ENCODE measurements around the gene KCTD2.
A peak's percentile ranks its signal among the peaks of the same experiment; 100 is the strongest.

Gene KCTD2

GRCh38 chr17:75094871-75095399 is 47.9 kb downstream of the KCTD2 start:
- H3K4me1 ChIP-seq (ENCODE audit: control insufficient read depth, low read depth, low read length) = peaks cover 3% of the 10 kb centered on the region
- no peak overlapping the region for H3K4me3 ChIP-seq (ENCODE audit: low read length)
- no peaks in the 10 kb centered on the region for H3K27me3 ChIP-seq (ENCODE audit: control insufficient read depth, insufficient read depth, low read length)
- no peaks in the 10 kb centered on the region for H3K9me3 ChIP-seq (ENCODE audit: control insufficient read depth, low read depth, low read length)
- no peak overlapping the region for H3K27ac ChIP-seq (ENCODE audit: low read length)
- no peak overlapping the region for H3K9ac ChIP-seq (ENCODE audit: low read length)
- peaks cover under 1% of the 10 kb centered on the region for H3K36me3 ChIP-seq (ENCODE audit: control insufficient read depth, low read depth, low read length)

DNA sequence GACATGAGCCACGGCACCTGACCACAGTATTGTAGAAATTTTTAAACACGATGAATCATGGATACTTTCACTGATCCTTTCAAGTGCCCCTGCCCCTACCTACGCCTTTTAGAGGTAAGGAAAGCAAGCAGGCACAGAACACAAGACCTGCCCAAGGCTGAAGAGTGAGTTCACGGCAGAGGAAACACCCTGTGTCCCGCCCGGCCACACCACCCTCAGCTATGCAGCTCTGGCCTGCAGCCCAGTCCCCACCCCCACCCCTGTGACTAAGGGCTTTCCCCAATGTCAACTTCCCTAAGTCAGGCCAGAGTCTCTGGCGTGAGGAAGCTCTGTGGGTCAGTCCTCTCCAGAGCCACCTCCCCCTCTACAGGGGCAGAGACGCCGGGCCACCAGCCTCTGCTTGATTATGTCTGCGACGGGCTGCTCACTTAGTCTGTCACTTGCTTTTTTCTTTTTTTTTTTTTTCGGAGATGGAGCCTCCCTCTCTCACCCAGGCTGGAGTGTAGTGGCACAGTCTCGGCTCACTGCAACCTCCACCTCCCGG is 49.1 kb downstream of the KCTD2 start:
- Histone ChIP-seq H3K27me3 (ENCODE audit: control insufficient read depth, insufficient read depth, low read length) (no peaks in the 10 kb centered on the region), H3K9me3 (ENCODE audit: control insufficient read depth, low read depth, low read length) (no peaks in the 10 kb centered on the region), H3K4me3 (ENCODE audit: low read length) (no peak overlapping the region), H3K9ac (ENCODE audit: low read length) (no peak overlapping the region), H3K27ac (ENCODE audit: low read length) (no peak overlapping the region), H3K36me3 (ENCODE audit: control insufficient read depth, low read depth, low read length) (peaks cover 7% of the 10 kb centered on the region), H3K4me1 (ENCODE audit: control insufficient read depth, low read depth, low read length) (no peaks in the 10 kb centered on the region)

- no peaks in the 10 kb centered on the region for H3K9me3 ChIP-seq (ENCODE audit: control insufficient read depth, low read depth, low read length)
- H3K27me3 ChIP-seq (ENCODE audit: control insufficient read depth, insufficient read depth, low read length) = no peaks in the 10 kb centered on the region
- H3K9ac ChIP-seq (ENCODE audit: low read length) = no peak overlapping the region
- H3K4me3 ChIP-seq (ENCODE audit: low read length) = no peak overlapping the region
- H3K27ac ChIP-seq (ENCODE audit: low read length) = no peak overlapping the region
- peaks cover 7% of the 10 kb centered on the region for H3K36me3 ChIP-seq (ENCODE audit: control insufficient read depth, low read depth, low read length)
- no peaks in the 10 kb centered on the region for H3K4me1 ChIP-seq (ENCODE audit: control insufficient read depth, low read depth, low read length)
These were observed 50.8 kb downstream of the KCTD2 start for GRCh38 chr17:75097865-75098264.

- Histone ChIP-seq H3K27me3 (ENCODE audit: control insufficient read depth, insufficient read depth, low read length) (no peaks in the 10 kb centered on the region), H3K4me1 (ENCODE audit: control insufficient read depth, low read depth, low read length) (no peaks in the 10 kb centered on the region), H3K27ac (ENCODE audit: low read length) (no peak overlapping the region), H3K36me3 (ENCODE audit: control insufficient read depth, low read depth, low read length) (peaks cover 7% of the 10 kb centered on the region), H3K9ac (ENCODE audit: low read length) (no peak overlapping the region), H3K4me3 (ENCODE audit: low read length) (no peak overlapping the region), H3K9me3 (ENCODE audit: control insufficient read depth, low read depth, low read length) (no peaks in the 10 kb centered on the region)
These were observed 51.8 kb downstream of the KCTD2 start for GRCh38 chr17:75098861-75099260.

GRCh38 chr17:75099881-75100595 is 53.0 kb downstream of the KCTD2 start:
- H3K9ac ChIP-seq (ENCODE audit: low read length) = no peak overlapping the region
- H3K27ac ChIP-seq (ENCODE audit: low read length) = no peak overlapping the region
- H3K9me3 ChIP-seq (ENCODE audit: control insufficient read depth, low read depth, low read length) = no peaks in the 10 kb centered on the region
- H3K4me1 ChIP-seq (ENCODE audit: control insufficient read depth, low read depth, low read length) = no peaks in the 10 kb centered on the region
- no peak overlapping the region for H3K4me3 ChIP-seq (ENCODE audit: low read length)
- H3K27me3 ChIP-seq (ENCODE audit: control insufficient read depth, insufficient read depth, low read length) = no peaks in the 10 kb centered on the region
- peaks cover 7% of the 10 kb centered on the region for H3K36me3 ChIP-seq (ENCODE audit: control insufficient read depth, low read depth, low read length)

- Histone ChIP-seq H3K27me3 (ENCODE audit: control insufficient read depth, insufficient read depth, low read length) (no peaks in the 10 kb centered on the region), H3K4me3 (ENCODE audit: low read length) (no peak overlapping the region)
These were observed 55.4 kb downstream of the KCTD2 start for GRCh38 chr17:75102385-75102821.

DNA sequence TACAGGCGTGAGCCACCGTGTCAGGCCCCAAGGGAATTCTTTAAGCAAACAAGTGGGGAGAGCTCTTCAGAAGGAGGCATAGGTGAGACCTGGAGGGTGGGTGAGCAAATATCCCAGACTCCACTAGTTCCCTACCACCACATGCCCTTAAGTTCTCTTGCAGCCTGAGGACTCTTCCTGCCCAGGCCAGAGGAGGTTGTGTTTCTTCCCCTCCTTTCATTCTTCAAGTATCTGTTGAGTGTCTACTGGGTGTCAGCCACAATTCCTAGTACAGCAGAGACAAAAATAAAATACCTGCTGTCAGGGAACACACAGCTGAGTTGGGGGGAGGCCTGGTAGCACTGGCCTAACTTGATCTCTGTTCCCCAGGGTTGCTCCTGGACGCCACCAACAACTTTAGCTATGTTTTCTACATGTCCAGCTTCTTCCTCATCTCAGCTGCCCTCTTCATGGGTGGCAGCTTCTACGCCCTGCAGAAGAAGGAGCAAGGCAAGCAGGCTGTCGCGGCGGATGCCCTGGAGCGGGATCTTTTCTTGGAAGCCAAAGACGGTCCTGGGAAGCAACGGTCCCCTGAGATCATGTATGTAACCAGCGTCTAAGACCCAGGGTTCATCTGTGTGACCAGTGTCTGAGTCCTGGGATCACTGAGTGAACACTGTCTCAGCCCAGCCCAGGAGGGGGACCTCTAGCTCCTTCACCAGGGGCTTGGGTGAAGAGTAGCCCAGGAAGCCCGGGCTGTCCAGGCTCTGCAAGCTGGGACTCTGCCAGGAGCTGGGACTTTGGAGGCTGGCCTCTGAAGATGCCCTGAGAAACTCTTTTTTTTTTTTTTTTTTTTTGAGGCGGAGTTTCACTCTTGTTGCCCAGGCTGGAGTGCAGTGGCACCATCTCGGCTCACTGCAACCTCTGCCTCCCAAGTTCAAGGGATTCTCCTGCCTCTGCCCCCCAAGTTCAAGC is 56.9 kb downstream of the KCTD2 start:
- no peak overlapping the region for H3K4me3 ChIP-seq (ENCODE audit: low read length)
- no peak overlapping the region for H3K27ac ChIP-seq (ENCODE audit: low read length)

More at GRCh38 chr17:75102385-75102821, 55.4 kb downstream of the KCTD2 start:
- Histone ChIP-seq H3K9ac (ENCODE audit: low read length) (no peak overlapping the region), H3K4me1 (ENCODE audit: control insufficient read depth, low read depth, low read length) (no peaks in the 10 kb centered on the region), H3K27ac (ENCODE audit: low read length) (no peak overlapping the region), H3K36me3 (ENCODE audit: control insufficient read depth, low read depth, low read length) (peaks cover 7% of the 10 kb centered on the region), H3K9me3 (ENCODE audit: control insufficient read depth, low read depth, low read length) (no peaks in the 10 kb centered on the region)

GRCh38 chr17:75105126-75106080 is 58.4 kb downstream of the KCTD2 start:
- H3K27me3 ChIP-seq (ENCODE audit: control insufficient read depth, insufficient read depth, low read length) = peaks cover 12% of the 10 kb centered on the region
- H3K4me3 ChIP-seq (ENCODE audit: low read length) = no peak overlapping the region
- H3K9me3 ChIP-seq (ENCODE audit: control insufficient read depth, low read depth, low read length) = no peaks in the 10 kb centered on the region
- peaks cover 5% of the 10 kb centered on the region for H3K4me1 ChIP-seq (ENCODE audit: control insufficient read depth, low read depth, low read length)
- no peak overlapping the region for H3K27ac ChIP-seq (ENCODE audit: low read length)
- H3K9ac ChIP-seq (ENCODE audit: low read length) = no peak overlapping the region
- H3K36me3 ChIP-seq (ENCODE audit: control insufficient read depth, low read depth, low read length) = peaks cover 2% of the 10 kb centered on the region

More for the DNA sequence above, 56.9 kb downstream of the KCTD2 start:
- peaks cover 10% of the 10 kb centered on the region for H3K27me3 ChIP-seq (ENCODE audit: control insufficient read depth, insufficient read depth, low read length)
- peaks cover 7% of the 10 kb centered on the region for H3K36me3 ChIP-seq (ENCODE audit: control insufficient read depth, low read depth, low read length)
- H3K4me1 ChIP-seq (ENCODE audit: control insufficient read depth, low read depth, low read length) = peaks cover 4% of the 10 kb centered on the region
- no peaks in the 10 kb centered on the region for H3K9me3 ChIP-seq (ENCODE audit: control insufficient read depth, low read depth, low read length)
- no peak overlapping the region for H3K9ac ChIP-seq (ENCODE audit: low read length)

DNA sequence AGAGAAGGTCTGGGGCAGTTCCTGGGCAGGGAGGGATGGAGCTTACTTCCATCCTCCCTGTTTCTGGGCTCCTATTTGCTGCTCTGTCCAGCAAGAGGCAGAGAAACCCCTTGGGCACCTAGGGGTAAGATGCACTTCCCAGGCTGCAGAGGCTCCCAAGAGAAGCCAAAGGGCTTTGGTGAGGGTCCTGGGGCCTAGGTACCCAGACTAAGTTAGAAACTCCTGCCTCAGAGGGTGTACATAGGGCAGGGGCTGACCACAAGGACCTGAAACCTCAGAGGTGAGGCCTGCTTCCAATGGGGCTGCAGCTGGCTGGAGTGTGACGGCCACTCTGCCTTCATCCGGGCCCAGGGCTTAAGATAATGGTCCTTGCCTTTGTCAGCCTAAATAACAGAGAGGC is 61.2 kb downstream of the KCTD2 start:
- no peaks in the 10 kb centered on the region for H3K36me3 ChIP-seq (ENCODE audit: control insufficient read depth, low read depth, low read length)
- H3K27me3 ChIP-seq (ENCODE audit: control insufficient read depth, insufficient read depth, low read length) = peaks cover 12% of the 10 kb centered on the region
- H3K4me1 ChIP-seq (ENCODE audit: control insufficient read depth, low read depth, low read length) = peaks cover 5% of the 10 kb centered on the region
- H3K9ac ChIP-seq (ENCODE audit: low read length) = no peak overlapping the region
- H3K27ac ChIP-seq (ENCODE audit: low read length) = no peak overlapping the region
- no peak overlapping the region for H3K4me3 ChIP-seq (ENCODE audit: low read length)
- H3K9me3 ChIP-seq (ENCODE audit: control insufficient read depth, low read depth, low read length) = no peaks in the 10 kb centered on the region

DNA sequence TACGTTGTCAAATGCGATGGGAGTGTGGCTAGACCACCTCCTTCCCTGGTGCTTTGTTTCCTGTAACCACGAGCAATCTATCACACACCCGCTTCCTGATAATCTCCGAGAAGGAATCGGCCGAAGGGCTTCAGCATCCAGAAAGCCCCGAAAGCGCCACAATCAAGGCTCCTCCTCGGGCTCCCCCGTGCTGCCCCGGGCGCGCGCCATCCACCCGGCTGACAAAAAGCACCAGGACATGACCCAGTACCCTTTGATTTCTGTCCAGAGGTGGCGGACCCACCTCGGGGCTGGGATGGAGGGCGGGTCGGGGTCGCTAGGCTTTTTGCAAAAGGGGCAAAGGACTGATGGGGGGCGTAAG is 62.0 kb downstream of the KCTD2 start:
- H3K9ac ChIP-seq (ENCODE audit: low read length) = peak overlapping the region; percentile 40
- no peaks in the 10 kb centered on the region for H3K36me3 ChIP-seq (ENCODE audit: control insufficient read depth, low read depth, low read length)
- H3K27me3 ChIP-seq (ENCODE audit: control insufficient read depth, insufficient read depth, low read length) = peaks cover 12% of the 10 kb centered on the region
- no peaks in the 10 kb centered on the region for H3K9me3 ChIP-seq (ENCODE audit: control insufficient read depth, low read depth, low read length)
- peaks cover 5% of the 10 kb centered on the region for H3K4me1 ChIP-seq (ENCODE audit: control insufficient read depth, low read depth, low read length)
- no peak overlapping the region for H3K27ac ChIP-seq (ENCODE audit: low read length)
- H3K4me3 ChIP-seq (ENCODE audit: low read length) = peak overlapping the region; percentile 72
